GM21825 (cell line): ENCODE data around the gene SETBP1.

Experiments
- ATAC-seq: cut with Tn5 transposase; IDR thresholded peaks from one replicate; pipeline ENCODE4 v1.9.1; 2021; ENCODE audit warnings: mild to moderate bottlenecking, moderate library complexity; ENCODE audit not compliant: unreplicated experiment

Gene SETBP1

DNA sequence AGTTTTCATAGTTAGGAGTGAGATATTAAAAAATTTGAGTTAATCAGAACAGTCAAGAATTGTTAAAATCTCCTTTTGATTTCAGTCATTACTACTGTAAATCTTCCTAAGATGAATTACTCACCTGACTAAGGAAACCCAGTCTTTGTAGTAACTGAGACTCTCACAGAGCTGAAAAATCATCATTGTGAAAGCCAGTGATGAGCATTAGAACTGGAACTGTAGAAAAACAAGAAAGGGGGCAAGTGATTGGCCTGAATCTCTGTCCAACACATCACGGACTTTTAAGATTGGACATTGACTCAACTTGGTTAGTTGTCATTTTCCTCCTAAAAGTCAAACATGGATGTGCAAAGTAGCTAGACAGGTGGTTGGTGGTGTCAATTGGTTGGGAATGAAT lies 21.9 kb downstream of the SETBP1 start:
- ATAC-seq: no peak

GRCh38 chr18:44704135-44704789 lies 23.6 kb downstream of the SETBP1 start:
- ATAC-seq: no peak

DNA sequence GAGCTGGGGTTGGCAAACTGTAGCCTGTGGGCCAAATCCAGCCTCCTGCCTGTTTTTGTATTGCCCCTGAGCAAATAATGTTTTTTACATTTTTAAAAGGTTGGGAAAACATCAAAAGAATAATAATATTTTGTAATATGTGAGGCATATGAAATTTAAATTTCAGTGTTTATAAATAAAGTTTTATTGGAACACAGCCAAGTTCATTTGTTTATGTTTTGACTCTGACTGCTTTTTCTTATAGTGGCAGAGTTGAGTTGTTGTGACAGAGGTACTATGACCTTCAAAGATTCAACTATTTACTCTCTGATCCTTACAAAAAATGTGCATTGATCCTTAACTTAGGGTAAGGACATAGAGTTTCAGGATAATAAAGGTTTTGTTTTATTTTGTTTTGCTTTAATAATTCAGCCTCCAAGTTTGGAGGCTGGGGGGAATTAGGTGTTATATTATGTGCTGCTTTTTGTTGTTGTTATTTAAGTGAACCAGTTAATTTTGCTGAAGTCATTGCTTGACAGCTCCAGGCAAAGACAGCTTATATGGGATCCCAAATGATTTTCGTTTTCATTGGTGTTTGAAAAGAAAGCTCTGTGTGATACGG lies 24.5 kb downstream of the SETBP1 start:
- ATAC-seq: no peak

DNA sequence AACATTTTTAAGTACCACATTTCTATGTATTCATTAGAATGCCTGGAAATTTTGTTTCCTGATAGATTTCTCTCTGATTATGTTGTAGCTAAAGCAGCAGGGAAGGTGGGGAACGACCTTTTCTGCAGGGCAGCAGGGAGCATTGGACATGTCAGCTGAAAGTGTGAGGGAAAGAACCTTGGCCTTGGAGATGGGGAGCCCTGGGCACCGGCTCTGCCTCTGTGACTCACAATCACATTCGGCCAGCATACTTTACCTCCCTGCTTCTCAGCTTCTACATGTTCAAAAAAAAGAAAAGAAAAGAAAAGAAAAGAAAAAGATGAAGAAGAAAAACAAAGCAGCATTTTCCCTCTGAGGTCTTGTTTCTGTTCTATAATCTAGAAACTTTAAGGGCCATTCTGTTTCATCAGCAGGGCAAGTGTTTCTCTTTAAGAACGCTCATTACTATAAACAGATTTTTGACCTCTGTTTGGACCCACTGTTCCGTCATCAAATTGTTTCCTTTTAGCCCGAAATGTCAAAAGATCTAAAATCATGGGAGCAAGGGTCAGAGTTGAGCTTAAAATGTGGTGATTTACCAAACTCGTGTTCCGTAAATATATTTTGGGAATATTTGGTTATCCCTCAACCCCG lies 27.9 kb downstream of the SETBP1 start:
- ATAC-seq: no peak

DNA sequence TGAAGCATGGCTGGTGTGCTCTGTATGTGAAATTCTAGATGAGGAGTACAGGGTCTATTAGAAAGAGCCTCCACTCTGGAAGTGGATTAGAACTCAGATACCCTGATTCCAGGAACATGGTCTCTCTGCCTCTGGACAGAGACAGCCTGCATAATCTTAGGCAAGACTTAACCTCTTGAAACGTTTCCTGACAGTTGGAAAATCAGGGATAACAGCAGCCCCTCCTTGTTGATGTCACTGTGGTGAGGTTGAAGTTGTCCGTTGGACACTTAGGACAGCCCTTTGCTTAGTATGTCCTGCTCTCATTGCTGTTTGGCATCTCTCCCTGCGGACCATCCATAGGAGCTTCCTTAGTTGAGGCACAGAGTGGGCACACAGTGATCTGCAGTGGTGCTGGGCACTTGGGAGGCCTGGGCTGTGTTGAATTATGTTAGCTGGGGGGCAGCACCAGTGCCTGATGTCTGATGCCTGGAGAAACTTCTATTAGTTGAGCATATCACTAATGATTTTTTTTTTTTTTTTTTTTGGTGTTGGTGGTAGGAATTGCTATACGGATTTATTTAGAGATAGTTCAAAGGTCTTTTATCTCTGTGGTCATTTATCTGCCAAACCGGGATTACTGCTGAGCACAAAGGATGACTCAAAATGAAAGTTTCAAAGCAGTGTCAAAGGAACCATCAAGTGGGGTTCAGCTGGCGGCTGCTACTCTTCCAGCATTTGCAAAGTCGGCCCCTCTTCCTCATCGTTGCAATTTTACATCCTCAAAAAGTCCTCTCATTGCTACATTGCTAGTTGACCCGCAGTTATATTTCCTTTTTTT lies 28.8 kb downstream of the SETBP1 start:
- peak; percentile 91 for ATAC-seq

DNA sequence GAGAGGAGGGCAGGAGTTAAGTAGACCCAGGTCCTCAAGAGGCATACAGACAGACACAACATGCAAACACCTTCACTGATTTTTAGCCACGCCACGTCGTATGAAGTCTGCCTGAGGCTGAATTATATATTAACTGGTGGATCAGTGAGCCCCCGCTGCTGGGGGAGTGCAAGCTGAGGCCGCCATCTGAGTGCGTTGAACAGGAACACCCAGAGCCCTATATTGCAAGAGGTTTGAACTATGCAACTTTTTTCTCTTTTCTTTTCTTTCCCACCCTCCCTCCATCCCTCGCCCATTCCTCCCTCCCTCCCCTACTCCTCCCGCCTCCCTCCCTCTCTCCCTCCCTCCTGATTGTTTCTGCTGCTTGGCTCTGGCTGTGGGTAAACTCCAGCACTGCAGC lies 30.2 kb downstream of the SETBP1 start:
- ATAC-seq: no peak

GRCh38 chr18:44712025-44712424 lies 31.3 kb downstream of the SETBP1 start:
- no peak for ATAC-seq

GRCh38 chr18:44713435-44713834 lies 32.7 kb downstream of the SETBP1 start:
- ATAC-seq: no peak

- ATAC-seq: no peak
Observed at GRCh38 chr18:44714376-44714775, 33.7 kb downstream of the SETBP1 start.

DNA sequence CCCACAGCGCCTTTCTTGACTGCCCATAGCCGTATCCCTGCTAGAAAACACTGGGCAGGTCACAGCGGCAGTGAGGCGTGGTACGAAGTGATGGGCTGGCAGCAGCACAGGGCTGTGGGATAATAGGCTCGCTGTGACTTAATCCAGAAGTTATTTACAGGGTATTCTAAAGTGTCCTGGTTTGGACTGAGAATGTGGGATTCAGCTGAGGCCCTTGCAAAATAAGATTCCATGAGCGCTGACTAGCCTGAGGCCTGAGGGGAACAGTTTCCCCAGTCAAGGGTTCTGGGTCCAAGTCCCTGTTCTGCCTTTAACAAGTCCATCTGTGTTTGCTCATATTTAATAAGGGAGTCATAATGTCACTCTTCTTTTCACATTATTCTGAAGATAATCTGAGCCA lies 34.6 kb downstream of the SETBP1 start:
- no peak for ATAC-seq

DNA sequence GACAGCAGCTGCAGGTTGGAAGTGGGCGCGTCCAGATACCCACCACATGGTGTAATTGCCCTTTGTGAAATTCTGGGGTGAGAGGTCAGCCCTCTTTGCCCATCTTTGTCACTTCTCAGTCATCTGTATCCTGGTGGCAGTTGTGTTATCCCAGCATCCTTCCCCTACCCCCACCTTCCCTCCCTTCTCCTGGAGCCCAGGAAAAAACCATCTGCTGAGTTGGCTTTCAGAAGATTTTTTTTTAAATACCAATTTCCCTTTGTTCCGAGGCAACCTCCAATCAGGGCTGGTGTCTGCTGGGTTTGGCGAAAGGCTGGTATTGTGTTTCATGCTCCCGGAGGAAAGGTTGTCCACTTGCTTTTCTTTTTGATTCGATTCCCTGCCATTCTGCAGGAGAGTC lies 35.2 kb downstream of the SETBP1 start:
- ATAC-seq: no peak

DNA sequence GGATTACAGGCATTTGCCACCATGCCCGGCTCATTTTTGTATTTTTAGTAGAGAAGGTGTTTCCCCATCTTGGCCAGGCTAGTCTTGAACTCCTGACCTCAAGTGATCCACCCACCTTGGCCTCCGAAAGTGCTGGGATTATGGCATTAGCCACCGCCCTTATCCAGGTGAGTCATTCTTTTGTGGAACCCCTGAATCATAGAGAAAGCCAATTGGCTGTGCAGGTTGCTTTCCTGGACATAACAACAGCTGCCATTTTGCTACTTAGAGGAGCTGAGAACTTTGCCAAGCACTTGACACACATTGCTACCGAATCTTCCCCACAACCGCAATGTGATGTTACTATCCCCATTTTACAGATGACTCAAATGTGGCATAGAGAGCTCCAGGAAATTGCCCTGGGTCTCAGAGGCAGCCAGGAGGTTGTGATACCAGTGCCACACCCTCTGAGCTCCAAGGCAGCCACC lies 36.0 kb downstream of the SETBP1 start:
- ATAC-seq: no peak

GRCh38 chr18:44719519-44720060 lies 38.9 kb downstream of the SETBP1 start:
- no peak for ATAC-seq

DNA sequence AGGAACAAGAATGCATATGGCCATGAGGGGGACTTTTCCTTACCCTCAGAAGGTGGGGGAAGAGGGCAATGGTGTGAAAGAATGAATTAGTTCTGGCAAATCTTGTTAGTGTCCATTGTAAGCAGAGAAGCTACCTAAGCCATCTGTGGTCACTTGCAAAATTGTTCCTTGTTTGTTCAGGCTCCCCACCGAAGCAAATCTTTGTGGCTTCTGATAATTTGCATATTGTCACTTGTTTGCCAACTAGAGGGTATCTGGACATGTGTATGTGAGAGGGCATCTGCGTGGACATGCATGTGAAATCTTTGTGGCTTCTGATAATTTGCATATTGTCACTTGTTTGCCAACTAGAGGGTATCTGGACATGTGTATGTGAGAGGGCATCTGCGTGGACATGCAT lies 41.1 kb downstream of the SETBP1 start:
- peak; percentile 44 for ATAC-seq

DNA sequence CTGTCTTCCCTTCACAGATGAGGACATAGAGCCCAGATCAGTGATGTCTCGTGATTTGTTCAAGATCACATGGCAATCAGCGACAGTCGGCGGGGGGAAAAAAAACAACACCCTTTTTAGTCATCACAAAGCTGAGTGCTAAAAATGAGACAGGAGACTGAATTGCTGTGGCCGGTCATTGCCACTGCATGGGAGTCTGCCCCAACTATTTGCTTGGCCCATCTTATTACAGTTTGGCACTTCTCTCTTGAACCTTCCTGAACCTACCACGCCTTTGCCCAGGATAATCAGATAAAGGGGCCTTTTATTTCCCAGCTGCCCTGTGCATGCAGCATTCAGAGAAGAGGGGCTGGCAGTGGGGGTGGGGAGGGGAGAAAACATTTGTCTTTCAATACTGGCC lies 42.7 kb downstream of the SETBP1 start:
- ATAC-seq: no peak

DNA sequence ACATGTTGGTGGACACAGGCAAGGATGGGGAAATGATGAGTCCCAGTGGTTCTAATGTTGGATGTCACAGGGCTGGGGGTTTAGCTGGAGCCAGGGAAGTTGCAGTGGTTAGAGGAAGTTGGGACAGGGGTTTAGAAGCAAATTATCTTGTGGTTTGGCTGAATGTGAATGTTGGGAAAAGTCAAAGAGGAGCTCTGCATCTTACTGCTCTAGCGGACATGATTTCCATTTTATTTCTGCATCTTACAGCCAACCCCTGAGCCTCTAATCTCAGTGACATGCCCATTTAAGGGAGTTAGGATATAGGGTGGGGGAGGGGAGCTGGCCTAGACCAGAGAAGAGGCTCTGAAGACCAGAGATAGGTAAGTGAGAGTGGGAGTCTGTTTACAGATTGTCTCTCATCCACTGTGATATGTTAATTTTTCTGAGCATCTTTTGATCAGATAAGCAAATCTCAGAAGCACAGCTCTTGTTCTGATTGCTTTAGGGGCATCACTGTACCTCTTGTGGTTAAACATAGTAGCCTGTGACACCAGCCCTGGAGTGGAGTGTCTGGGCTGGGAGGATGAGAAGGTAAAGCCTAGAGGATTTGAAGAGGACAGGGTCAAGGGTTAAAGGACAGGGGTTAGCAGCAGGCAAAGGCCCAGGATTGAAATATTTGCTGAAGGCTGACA lies 43.6 kb downstream of the SETBP1 start:
- no peak for ATAC-seq

- peak; percentile 70 for ATAC-seq
Observed at GRCh38 chr18:44725300-44726058, 44.8 kb downstream of the SETBP1 start.

DNA sequence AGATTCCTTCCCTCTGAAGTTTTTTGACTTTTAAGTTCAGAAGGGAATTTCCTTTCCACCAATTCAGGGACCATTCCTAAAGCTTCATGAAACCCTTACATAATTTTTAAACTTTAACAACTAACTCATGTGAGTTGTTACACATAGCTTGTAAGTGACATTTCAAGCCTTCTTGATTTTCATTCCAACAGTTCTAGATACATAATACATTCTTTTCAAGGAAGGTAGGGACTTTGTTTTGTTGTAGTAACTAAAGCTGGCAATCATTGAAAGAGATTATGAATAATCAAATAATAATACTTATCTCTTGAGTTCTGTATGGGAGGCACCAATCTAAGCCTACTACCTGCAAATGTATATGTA lies 45.4 kb downstream of the SETBP1 start:
- ATAC-seq: no peak

DNA sequence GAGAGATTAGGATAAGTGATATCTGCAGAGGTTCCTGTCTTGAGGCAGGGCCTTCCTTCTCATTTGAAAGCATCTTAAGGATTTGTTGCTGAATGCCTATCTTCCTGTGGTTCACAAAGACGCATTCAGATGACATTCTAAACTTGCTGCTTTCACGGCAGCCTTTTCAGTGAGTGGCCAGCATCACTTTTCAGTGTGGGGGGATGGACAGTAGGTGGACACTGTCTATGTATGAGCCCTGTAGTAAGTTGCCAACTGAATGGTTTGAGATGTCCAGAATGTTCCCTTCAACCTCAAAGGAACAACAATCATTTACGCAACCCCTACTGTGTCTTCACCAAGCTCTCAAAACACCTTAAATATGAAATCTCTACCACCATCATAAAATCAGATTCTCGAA lies 46.6 kb downstream of the SETBP1 start:
- no peak for ATAC-seq

DNA sequence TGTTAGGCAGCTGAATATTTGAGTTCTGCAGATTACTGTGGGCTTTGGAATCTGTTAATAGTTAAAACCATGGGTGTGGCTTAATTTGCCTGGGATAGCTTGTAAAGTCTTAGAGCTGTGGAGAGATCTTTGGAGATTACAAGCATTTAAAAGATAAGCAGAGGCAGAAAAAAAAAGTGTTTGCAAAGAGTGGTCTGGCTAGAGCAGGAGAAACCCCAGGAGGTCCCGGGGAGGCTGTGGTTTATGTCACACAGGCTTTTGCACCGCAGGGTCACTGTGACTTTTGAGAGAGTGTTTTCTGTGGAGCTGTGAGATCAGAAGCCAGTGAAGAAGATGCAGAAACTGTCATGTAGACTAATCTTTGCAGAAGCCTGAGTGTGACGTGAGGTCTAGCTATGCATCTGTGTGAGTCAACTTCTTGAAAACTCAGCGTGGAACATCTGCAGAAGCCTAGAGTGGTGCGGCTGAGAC lies 49.0 kb downstream of the SETBP1 start:
- no peak for ATAC-seq
